Upper lobe of left lung (tissue), 6 donors: ENCODE data around the gene CCDC183. TPM values are rescaled to one million over a fixed set of nuclear protein-coding genes. Genes with fewer than 3 reads are reported as not detected.
"Not testable (repeated sequence)": the region's sequence is repeated elsewhere in the genome, so short reads cannot be mapped to it uniquely, and the experiment has no call there.

Source experiments
- ATAC-seq, 2 donors: fragments of 200-7000 bp; cut with Tn5 transposase; one replicate each; pipeline ENCODE4 v1.9.1; 2022; ENCODE audit warnings: mild to moderate bottlenecking in 2 of 2, moderate library complexity in 2 of 2; ENCODE audit not compliant: low FRiP score in 2 of 2
- DNase-seq, 2 donors: peaks; one replicate each; pipeline ENCODE4 v3.0.0-alpha.2; 2019 to 2020
- H3K27ac ChIP-seq, 4 donors: fragments of 200-600 bp; sonication (generic); one replicate each; pipeline ENCODE4 v1.5.1; 2016 to 2019
- H3K27me3 ChIP-seq, 4 donors: fragments of 200-600 bp; sonication (generic); one replicate each; pipeline ENCODE4 v1.5.1; 2017 to 2019
- H3K36me3 ChIP-seq, 4 donors: fragments of 200-600 bp; sonication (generic); one replicate each; pipeline ENCODE4 v1.5.1; 2016 to 2019
- H3K4me1 ChIP-seq, 4 donors: fragments of 200-600 bp; sonication (generic); one replicate each; pipeline ENCODE4 v1.5.1; 2018 to 2019
- H3K4me3 ChIP-seq, 4 donors: fragments of 200-600 bp; sonication (generic); one replicate each; pipeline ENCODE4 v1.5.1; 2017 to 2019; ENCODE audit warnings: mild to moderate bottlenecking in 2 of 4, moderate library complexity in 1 of 4
- H3K9me3 ChIP-seq, 4 donors: fragments of 200-600 bp; sonication (generic); one replicate each; pipeline ENCODE4 v1.5.1; 2018 to 2019
- CTCF ChIP-seq, 6 experiments: fragments of 450-650 bp in 4 of 6; fragments of 200-600 bp in 2 of 6; sonication (generic) in 2 of 6; IDR thresholded peaks; one replicate each; pipeline ENCODE4 v1.5.1; 2016 to 2019; ENCODE audit warnings: antibody characterized with exemption in 6 of 6
- EP300 ChIP-seq, 4 donors: sonication (generic); formaldehyde crosslinking; IDR thresholded peaks; one replicate each; pipeline ENCODE4 v1.5.1; 2017; ENCODE audit warnings: antibody characterized with exemption in 4 of 4, control low read depth in 2 of 4
- POLR2A ChIP-seq, 4 donors: fragments of 450-650 bp; IDR thresholded peaks; one replicate each; pipeline ENCODE4 v1.5.1; 2016 to 2017; ENCODE audit warnings: antibody characterized with exemption in 4 of 4, mild to moderate bottlenecking in 2 of 4
- POLR2AphosphoS5 ChIP-seq, 2 donors: sonication (generic); formaldehyde crosslinking; IDR thresholded peaks; one replicate each; pipeline ENCODE4 v1.5.1; 2017; ENCODE audit warnings: antibody characterized with exemption in 2 of 2
- WGBS, 2 donors: methylation state at CpG; one replicate each; pipeline ENCODE4 v1.1.5; 2017 to 2018; 5-methylcytosine and 5-hydroxymethylcytosine counted together
- total RNA-seq, 6 donors: library from RNA; depleted of rRNA in 4 of 6; stranded (reverse); fragments of >200 nt in 4 of 6; gene quantifications; one replicate each; pipeline versions ENCODE4 v1.1.0 to v1.2.1, GENCODE V29; 2016 to 2021
- donor health status: DM: no; HTN: no; CAD: no; lungs with moderate emphysema.
- donor health status: DM: no; HTN: yes; CAD: no; lungs with severe emphysema.

CCDC183 gene
- total RNA-seq, 6 donors from 2014 or later = 1.9 to 130 (median 6.6) TPM

- DNase-seq = peak in 1 of 2 donors; percentile 47
These were observed 36.5 kb upstream of the CCDC183 start for GRCh38 chr9:136759436-136760325.

DNA sequence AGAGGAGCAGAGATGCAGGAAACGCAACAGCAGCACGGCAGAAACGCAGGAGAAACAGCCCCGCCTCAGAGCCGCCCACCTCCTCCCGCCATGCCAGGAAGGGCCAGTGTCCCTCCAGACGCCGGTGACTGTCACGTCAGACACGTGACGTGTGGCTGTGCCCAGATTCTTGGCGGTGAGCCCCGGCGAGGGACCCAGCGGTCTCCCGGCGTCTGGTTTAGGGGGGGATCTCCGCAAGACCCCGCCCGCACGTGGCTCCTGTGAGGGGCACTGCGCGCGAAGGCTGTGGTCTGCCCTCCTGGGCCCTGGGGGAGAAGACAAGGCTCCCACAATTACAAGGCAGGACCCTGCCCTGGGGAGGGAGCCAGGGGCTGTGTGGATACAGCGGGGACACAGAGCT, 35.7 kb upstream of the CCDC183 start:
- H3K4me1 ChIP-seq = peaks cover 0 to 12% (median 2%) of the 10 kb centered on the region in 4 donors
- 52 to 74% methylated on average over 17 to 25 of the region's 25 CpGs for WGBS, 2 donors
- DNase-seq = peak in 1 of 2 donors; percentile 78
- no peaks in the 10 kb centered on the region for H3K27me3 ChIP-seq
- H3K4me3 ChIP-seq = no peak overlapping the region
- H3K27ac ChIP-seq = no peak overlapping the region
- TF ChIP-seq POLR2AphosphoS5 (IDR thresholded peaks at IDR 0.05) (no peak), POLR2A (IDR thresholded peaks at IDR 0.05) (no peak), CTCF (IDR thresholded peaks at IDR 0.05) (no peak), EP300 (IDR thresholded peaks at IDR 0.05) (no peak)
- no peak for ATAC-seq
- no peaks in the 10 kb centered on the region for H3K36me3 ChIP-seq
- H3K9me3 ChIP-seq = peaks cover 0 to 7% (median 0%) of the 10 kb centered on the region in 4 donors

More at GRCh38 chr9:136759436-136760325, 36.5 kb upstream of the CCDC183 start:
- peaks cover 0 to 7% (median 0%) of the 10 kb centered on the region in 4 donors for H3K9me3 ChIP-seq
- WGBS, 2 donors = 75 to 84% methylated on average over 17 to 21 of the region's 27 CpGs
- TF ChIP-seq POLR2AphosphoS5 (IDR thresholded peaks at IDR 0.05) = no peak
- no peak for TF ChIP-seq EP300 (IDR thresholded peaks at IDR 0.05)
- TF ChIP-seq POLR2A (IDR thresholded peaks at IDR 0.05) = no peak
- TF ChIP-seq CTCF (IDR thresholded peaks at IDR 0.05) = no peak
- no peak overlapping the region for H3K27ac ChIP-seq
- no peak for ATAC-seq
- H3K4me1 ChIP-seq = peaks cover 0 to 12% (median 2%) of the 10 kb centered on the region in 4 donors
- H3K27me3 ChIP-seq = no peaks in the 10 kb centered on the region
- no peak overlapping the region for H3K4me3 ChIP-seq
- H3K36me3 ChIP-seq = no peaks in the 10 kb centered on the region

DNA sequence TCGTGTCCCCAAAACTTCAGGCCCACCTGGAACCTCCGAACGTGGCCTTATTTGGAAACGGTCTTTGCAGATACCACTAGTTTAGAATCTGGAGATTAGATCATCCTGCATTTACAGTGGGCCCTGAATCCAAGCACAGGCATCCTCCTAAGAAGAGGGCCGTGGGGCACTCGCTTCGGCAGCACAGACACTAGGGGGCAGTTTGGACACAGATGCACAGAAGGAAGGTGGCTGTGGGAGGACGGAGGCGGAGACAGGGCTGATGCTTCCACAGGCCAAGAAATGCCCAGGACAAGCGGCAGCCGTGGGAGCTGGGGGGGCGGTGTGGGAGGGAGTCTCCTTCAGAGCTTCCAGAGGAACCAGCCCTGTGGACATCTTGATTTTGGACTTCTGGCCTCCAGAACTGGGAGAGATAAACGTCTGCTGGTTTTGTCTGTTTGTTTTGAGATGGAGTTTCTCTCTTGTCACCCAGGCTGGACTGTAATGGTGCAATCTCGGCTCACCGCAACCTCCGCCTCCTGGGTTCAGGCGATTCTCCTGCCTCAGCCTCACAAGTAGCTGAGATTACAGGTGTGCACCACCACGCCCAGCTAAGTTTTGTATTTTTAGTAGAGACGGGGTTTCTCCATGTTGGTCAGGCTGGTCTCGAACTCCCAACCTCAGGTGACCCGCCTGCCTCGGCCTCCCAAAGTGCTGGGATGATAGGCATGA, 35.1 kb upstream of the CCDC183 start:
- not testable (repeated sequence) for H3K9me3 ChIP-seq, H3K27ac ChIP-seq, H3K36me3 ChIP-seq, H3K27me3 ChIP-seq, H3K4me3 ChIP-seq
- peak in 4 of 6 experiments; percentile 14 to 34 (median 29) for TF ChIP-seq CTCF (IDR thresholded peaks at IDR 0.05)
- peaks cover 0 to 12% (median 2%) of the 10 kb centered on the region in 4 donors for H3K4me1 ChIP-seq
- ATAC-seq (peak in 1 of 2 donors; percentile 43), DNase-seq (peak in 1 of 2 donors; percentile 36)
- 45 to 54% methylated on average over 15 to 22 of the region's 22 CpGs for WGBS, 2 donors

DNA sequence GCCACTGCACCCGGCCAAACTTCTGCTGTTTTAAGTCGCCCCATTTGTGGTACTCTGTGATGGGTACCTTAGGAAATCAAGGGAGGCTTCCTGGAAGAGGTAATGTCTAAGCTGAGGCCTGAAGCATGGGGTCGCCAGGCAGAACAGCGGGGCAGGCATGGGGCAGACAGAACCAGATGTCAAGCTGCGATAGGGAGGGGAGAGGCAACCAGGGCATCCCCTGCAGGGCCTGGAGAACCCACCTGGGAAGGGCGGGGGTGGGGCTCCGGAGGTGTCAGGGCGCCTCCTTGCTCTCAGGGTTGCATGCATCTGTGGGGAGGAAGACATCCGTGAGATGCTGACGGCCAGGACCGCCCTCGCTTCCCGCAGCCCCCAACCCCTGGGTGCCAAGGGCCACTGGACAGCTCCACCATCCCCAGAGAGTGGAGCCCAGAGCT, 34.6 kb upstream of the CCDC183 start:
- DNase-seq (peak in 1 of 2 donors; percentile 62), ATAC-seq (no peak)
- TF ChIP-seq CTCF (IDR thresholded peaks at IDR 0.05) (no peak), POLR2AphosphoS5 (IDR thresholded peaks at IDR 0.05) (no peak), EP300 (IDR thresholded peaks at IDR 0.05) (no peak), POLR2A (IDR thresholded peaks at IDR 0.05) (no peak)
- Histone ChIP-seq H3K4me1 (peaks cover 0 to 12% (median 2%) of the 10 kb centered on the region in 4 donors), H3K36me3 (no peaks in the 10 kb centered on the region), H3K27ac (no peak overlapping the region), H3K9me3 (no peaks in the 10 kb centered on the region), H3K4me3 (no peak overlapping the region), H3K27me3 (no peaks in the 10 kb centered on the region)
- WGBS, 2 donors = 84 to 86% methylated on average over 10 of the region's 13 CpGs
